Endothelial cell of umbilical vein (primary cell): ENCODE data around the gene AGPAT2. TPM values are rescaled to one million over a fixed set of nuclear protein-coding genes. Genes with fewer than 3 reads are reported as not detected.

Experiments
- BruUV-seq: library from RNA; stranded (reverse); fragments of 400-500 nt; replicated peaks from 2 replicates; lab custom pipeline; 2021; lab: Mats Ljungman, UMichigan
- CTCF ChIA-PET: fragments of 300-600, 350-600 bp; sonication (Branson Sonifier 250); formaldehyde crosslinking; loops from one replicate; lab custom pipeline; 2021; ENCODE audit warnings: antibody characterized with exemption, inconsistent platforms; lab: Charles Lee
- POLR2A ChIA-PET: fragments of 300-600, 350-600 bp; sonication (Branson Sonifier 250); formaldehyde crosslinking; loops from one replicate; lab custom pipeline; 2021; ENCODE audit warnings: antibody characterized with exemption, inconsistent platforms; lab: Charles Lee
- DNase-seq: peaks from one replicate; pipeline ENCODE4 v3.0.0-alpha.2; 2011; ENCODE audit warnings: low read depth, low spot score
- FAIRE-seq: peaks from 2 replicates; lab custom pipeline; 2011; peaks lifted over from hg19 to GRCh38; lab: Jason Lieb, UNC
- H2AFZ ChIP-seq: 2 replicates; pipeline ENCODE4 v1.6.0; 2012; ENCODE audit warnings: low read depth, low read length, control low read depth, inconsistent platforms
- H3K27ac ChIP-seq: 2 replicates; pipeline ENCODE4 v1.5.1; 2011; ENCODE audit warnings: low read depth, mild to moderate bottlenecking, control low read depth, low read length, moderate library complexity; ENCODE audit not compliant: insufficient read depth
- H3K27me3 ChIP-seq, 2 experiments: 2 replicates each; pipeline versions ENCODE4 v1.6.0 to v1.6.1; 2011; ENCODE audit warnings: low read length in 2 of 2, mixed read lengths in 1 of 2; ENCODE audit not compliant: control insufficient read depth in 2 of 2, insufficient read depth in 2 of 2
- H3K36me3 ChIP-seq, 2 experiments: 2 replicates in 1 of 2; 3 replicates in 1 of 2; pipeline ENCODE4 v1.5.1; 2011; ENCODE audit warnings: low read length in 2 of 2, mild to moderate bottlenecking in 1 of 2, moderate library complexity in 1 of 2; ENCODE audit not compliant: control insufficient read depth in 2 of 2, insufficient read depth in 2 of 2; ENCODE audit errors: extremely low read depth in 1 of 2
- H3K4me1 ChIP-seq: 3 replicates; pipeline ENCODE4 v1.5.1; 2011; ENCODE audit warnings: mild to moderate bottlenecking, low read length; ENCODE audit not compliant: control insufficient read depth, insufficient read depth; ENCODE audit errors: extremely low read depth
- H3K4me2 ChIP-seq: 2 replicates; pipeline ENCODE4 v1.6.1; 2011; ENCODE audit warnings: low read length, control low read depth, mixed read lengths; ENCODE audit not compliant: insufficient read depth
- H3K4me3 ChIP-seq, 3 experiments: fragments of 200-600 bp in 1 of 3; sonication (generic), shearing (Covaris generic) in 1 of 3; replicated peaks in 1 of 3; 2 replicates each; pipeline ENCODE4 v1.5.1; 2011 to 2016; ENCODE audit warnings: control low read depth in 3 of 3, low read length in 3 of 3, mild to moderate bottlenecking in 2 of 3, inconsistent platforms in 1 of 3, low read depth in 1 of 3, moderate library complexity in 1 of 3; ENCODE audit not compliant: insufficient read depth in 1 of 3
- H3K79me2 ChIP-seq: 2 replicates; pipeline ENCODE4 v1.6.0; 2012; ENCODE audit warnings: low read length, inconsistent platforms; ENCODE audit not compliant: control insufficient read depth, insufficient read depth
- H3K9ac ChIP-seq: replicated peaks from 2 replicates; pipeline ENCODE3; 2011; ENCODE audit warnings: low read length, control low read depth; ENCODE audit not compliant: insufficient read depth; ENCODE audit errors: extremely low read depth
- H3K9me1 ChIP-seq: replicated peaks from 3 replicates; pipeline ENCODE4 v1.6.0; 2011; ENCODE audit warnings: mild to moderate bottlenecking, low read length; ENCODE audit not compliant: control insufficient read depth, insufficient read depth; ENCODE audit errors: extremely low read depth
- H3K9me3 ChIP-seq: replicated peaks from 2 replicates; pipeline ENCODE4 v1.5.1; 2012; ENCODE audit warnings: low read length, inconsistent platforms; ENCODE audit not compliant: control insufficient read depth, insufficient read depth
- H4K20me1 ChIP-seq: replicated peaks from 2 replicates; pipeline ENCODE3; 2011; ENCODE audit warnings: mild to moderate bottlenecking, low read length; ENCODE audit not compliant: control insufficient read depth, insufficient read depth; ENCODE audit errors: extremely low read depth
- CTCF ChIP-seq, 2 donors: IDR thresholded peaks; 1 replicate in 1 of 2; 2 replicates in 1 of 2; pipeline ENCODE4 v1.5.1; 2011; ENCODE audit warnings: low read length in 2 of 2, mild to moderate bottlenecking in 2 of 2, moderate library complexity in 2 of 2, control low read depth in 1 of 2, inconsistent platforms in 1 of 2, low read depth in 1 of 2; ENCODE audit not compliant: insufficient read depth in 1 of 2; ENCODE audit errors: extremely low read depth in 1 of 2
- EZH2 ChIP-seq: IDR thresholded peaks from 2 replicates; pipeline ENCODE4 v1.6.1; 2012; ENCODE audit warnings: borderline replicate concordance, low read depth, mild to moderate bottlenecking, moderate library complexity, low read length, inconsistent platforms; ENCODE audit not compliant: severe bottlenecking
- FOS ChIP-seq: IDR thresholded peaks from 2 replicates; pipeline ENCODE4 v1.6.1; 2011; ENCODE audit warnings: mild to moderate bottlenecking, low read length, moderate library complexity, borderline replicate concordance; ENCODE audit not compliant: insufficient read depth
- GATA2 ChIP-seq: IDR thresholded peaks from 2 replicates; pipeline ENCODE4 v1.7.0; 2011; ENCODE audit warnings: low read depth, mild to moderate bottlenecking, moderate library complexity, mixed read lengths, low read length; ENCODE audit not compliant: insufficient read length, insufficient read depth
- JUN ChIP-seq: IDR thresholded peaks from 2 replicates; pipeline ENCODE4 v1.6.1; 2011; ENCODE audit warnings: borderline replicate concordance, low read depth; ENCODE audit not compliant: insufficient read length, insufficient read depth
- MAX ChIP-seq: IDR thresholded peaks from 2 replicates; pipeline ENCODE4 v1.6.1; 2011; ENCODE audit not compliant: insufficient read depth, insufficient read length
- MYC ChIP-seq: IDR thresholded peaks from one replicate; pipeline ENCODE4 v1.6.1; 2011; ENCODE audit warnings: mild to moderate bottlenecking, low read depth, low read length
- POLR2A ChIP-seq: IDR thresholded peaks from 2 replicates; pipeline ENCODE4 v1.6.1; 2012; ENCODE audit warnings: low read depth, mild to moderate bottlenecking, control low read depth, low read length
- POLR2AphosphoS5 ChIP-seq: IDR thresholded peaks from 2 replicates; pipeline ENCODE4 v1.6.1; 2012; ENCODE audit warnings: low read depth, mild to moderate bottlenecking, control low read depth, low read length, moderate library complexity; ENCODE audit not compliant: insufficient read depth
- dilution Hi-C: fragments of 300-500 bp; cut with MboI; formaldehyde crosslinking; loops from one replicate; pipeline ENCODE4 v1.15.0; 2019; ENCODE audit warnings: low sequenced_read_pairs; ENCODE audit not compliant: extremely low pct_ligation_motif_present
- intact Hi-C: fragments of 100-400 bp; cut with micrococcal nuclease; formaldehyde crosslinking; loops from one replicate; pipeline ENCODE4 v1.10.0; 2022
- polyA plus RNA-seq, 4 experiments: library from polyadenylated mRNA; depleted of rRNA in 3 of 4; stranded (reverse) in 3 of 4; unstranded in 1 of 4; fragments of >200 nt; gene quantifications; 2 replicates each; pipeline versions ENCODE4 v1.2.1 to v1.2.3, GENCODE V29; 2011 to 2012; ENCODE audit warnings: missing spikeins in 1 of 4
- total RNA-seq: library from RNA; stranded (reverse); gene quantifications from 2 replicates; pipeline ENCODE4 v1.2.3, GENCODE V29; 2021

Gene AGPAT2
- total and polyA plus RNA-seq, 2 donors (not counting 3 experiments of a cell fraction or from before 2014, with no cell fraction given) = 45.5 to 55.3 TPM

GRCh38 chr9:136650021-136650420 is 37.2 kb downstream of the AGPAT2 start:
- TF ChIP-seq EZH2 (no peak), JUN (no peak), POLR2AphosphoS5 (no peak), MAX (no peak), GATA2 (no peak), CTCF (IDR thresholded peaks at IDR 0.05; ENCODE audit: extremely low read depth in 1 of 2, insufficient read depth in 1 of 2, low read depth in 1 of 2, low read length in 2 of 2) (no peak), POLR2A (no peak), FOS (no peak), MYC (no peak)
- intact Hi-C loops (no loop called here), dilution Hi-C loops (no loop called here)
- ChIA-PET POLR2A (interaction anchor here (10.7 kb wide), 1 partner anchor 15 kb away, joined by 161 read pairs; the partner anchor contains the start of gene EGFL7), CTCF (no interaction called here)
- DNase-seq = no peak
- H3K9me1 ChIP-seq = no peaks in the 10 kb centered on the region
- H2AFZ ChIP-seq = no peak overlapping the region
- peaks cover 13% of the 10 kb centered on the region for H3K79me2 ChIP-seq
- H3K9ac ChIP-seq = no peak overlapping the region
- BruUV-seq = no TSS peak
- H3K4me2 ChIP-seq = no peak overlapping the region
- FAIRE-seq = no peak
- H4K20me1 ChIP-seq = no peaks in the 10 kb centered on the region
- H3K36me3 ChIP-seq = no peaks in the 10 kb centered on the region
- no peaks in the 10 kb centered on the region for H3K27me3 ChIP-seq
- peak overlapping the region; percentile 95 for H3K27ac ChIP-seq
- H3K9me3 ChIP-seq = no peaks in the 10 kb centered on the region
- H3K4me3 ChIP-seq = no peak overlapping the region
- H3K4me1 ChIP-seq = peaks cover 53% of the 10 kb centered on the region
